ENCODE results near the gene YAF2.

- TF ChIP-seq POLR2A (IDR thresholded peaks at IDR 0.05; ENCODE audit: low read depth, low read length): no peak
- TF ChIP-seq EZH2 (IDR thresholded peaks at IDR 0.05; ENCODE audit: borderline replicate concordance, low read depth, low read length, severe bottlenecking): no peak
- TF ChIP-seq CTCF (IDR thresholded peaks at IDR 0.05; ENCODE audit: extremely low read depth in 1 of 2, insufficient read depth in 1 of 2, low read depth in 1 of 2, low read length in 2 of 2): no peak
- TF ChIP-seq POLR2AphosphoS5 (IDR thresholded peaks at IDR 0.05; ENCODE audit: insufficient read depth, low read depth, low read length): no peak
- TF ChIP-seq JUN (IDR thresholded peaks at IDR 0.05; ENCODE audit: borderline replicate concordance, insufficient read depth, insufficient read length, low read depth): no peak
- no peak for TF ChIP-seq MAX (IDR thresholded peaks at IDR 0.05; ENCODE audit: insufficient read depth, insufficient read length)
- no peak for TF ChIP-seq MYC (IDR thresholded peaks at IDR 0.05; ENCODE audit: low read depth, low read length)
- TF ChIP-seq FOS (IDR thresholded peaks at IDR 0.05; ENCODE audit: borderline replicate concordance, insufficient read depth, low read length): no peak
- TF ChIP-seq GATA2 (IDR thresholded peaks at IDR 0.05; ENCODE audit: insufficient read depth, insufficient read length, low read depth, low read length): no peak
Observed at GRCh38 chr12:42234970-42235369, 3.1 kb downstream of the YAF2 start.
